Tibial nerve (tissue), 4 donors: ENCODE data around the gene CHST7.

Experiments
- EP300 ChIP-seq, 2 donors: sonication (generic); formaldehyde crosslinking; IDR thresholded peaks; one replicate each; pipeline ENCODE4 v1.6.1; 2017; ENCODE audit warnings: antibody characterized with exemption in 2 of 2, mild to moderate bottlenecking in 1 of 2
- POLR2A ChIP-seq, 2 donors: fragments of 450-650 bp; IDR thresholded peaks; one replicate each; pipeline ENCODE4 v1.6.1; 2017; ENCODE audit warnings: antibody characterized with exemption in 2 of 2, mild to moderate bottlenecking in 2 of 2, moderate library complexity in 2 of 2
- TF ChIP-seq, protein P1 (sequence below), 5 experiments: fragments of 200-600 bp in 3 of 5; fragments of 450-650 bp in 2 of 5; sonication (generic) in 3 of 5; IDR thresholded peaks; one replicate each; pipeline ENCODE4 v1.5.1; 2016 to 2019; ENCODE audit warnings: antibody characterized with exemption in 5 of 5, mild to moderate bottlenecking in 3 of 5, moderate library complexity in 2 of 5

- no peak for TF ChIP-seq POLR2A (IDR thresholded peaks at IDR 0.05)
- TF ChIP-seq, protein P1, sequence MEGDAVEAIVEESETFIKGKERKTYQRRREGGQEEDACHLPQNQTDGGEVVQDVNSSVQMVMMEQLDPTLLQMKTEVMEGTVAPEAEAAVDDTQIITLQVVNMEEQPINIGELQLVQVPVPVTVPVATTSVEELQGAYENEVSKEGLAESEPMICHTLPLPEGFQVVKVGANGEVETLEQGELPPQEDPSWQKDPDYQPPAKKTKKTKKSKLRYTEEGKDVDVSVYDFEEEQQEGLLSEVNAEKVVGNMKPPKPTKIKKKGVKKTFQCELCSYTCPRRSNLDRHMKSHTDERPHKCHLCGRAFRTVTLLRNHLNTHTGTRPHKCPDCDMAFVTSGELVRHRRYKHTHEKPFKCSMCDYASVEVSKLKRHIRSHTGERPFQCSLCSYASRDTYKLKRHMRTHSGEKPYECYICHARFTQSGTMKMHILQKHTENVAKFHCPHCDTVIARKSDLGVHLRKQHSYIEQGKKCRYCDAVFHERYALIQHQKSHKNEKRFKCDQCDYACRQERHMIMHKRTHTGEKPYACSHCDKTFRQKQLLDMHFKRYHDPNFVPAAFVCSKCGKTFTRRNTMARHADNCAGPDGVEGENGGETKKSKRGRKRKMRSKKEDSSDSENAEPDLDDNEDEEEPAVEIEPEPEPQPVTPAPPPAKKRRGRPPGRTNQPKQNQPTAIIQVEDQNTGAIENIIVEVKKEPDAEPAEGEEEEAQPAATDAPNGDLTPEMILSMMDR (IDR thresholded peaks at IDR 0.05): no peak
- no peak for TF ChIP-seq EP300 (IDR thresholded peaks at IDR 0.05)
Measured at GRCh38 chrX:46643636-46644035, 70.1 kb downstream of the CHST7 start.
